H1 (cell line): ENCODE measurements around the gene TMC4. TPM values are rescaled to one million over a fixed set of nuclear protein-coding genes. Genes with fewer than 3 reads are reported as not detected.

Experiments
- CTCF ChIA-PET: fragments of 300-600 bp; sonication (Branson Sonifier 250); formaldehyde crosslinking; loops from one replicate; lab custom pipeline; 2021; ENCODE audit not compliant: partially characterized antibody; lab: Charles Lee
- POLR2A ChIA-PET: fragments of 300-600 bp; sonication (Branson Sonifier 250); formaldehyde crosslinking; loops from one replicate; lab custom pipeline; 2021; ENCODE audit warnings: inconsistent platforms; ENCODE audit not compliant: partially characterized antibody; lab: Charles Lee
- DNase-seq, 2 experiments: peaks; one replicate each; pipeline versions ENCODE4 v3.0.0 to v3.0.0-alpha.2; 2010 to 2022; ENCODE audit warnings: low spot score in 2 of 2, low read depth in 1 of 2, mixed read lengths in 1 of 2
- FAIRE-seq: peaks from 2 replicates; lab custom pipeline; 2011; peaks lifted over from hg19 to GRCh38; lab: Jason Lieb, UNC
- H2AFZ ChIP-seq: 2 replicates; pipeline ENCODE4 v1.8.1; 2012; ENCODE audit warnings: low read length, inconsistent platforms
- H2AK5ac ChIP-seq: 2 replicates; pipeline ENCODE4 v1.6.1; 2013; ENCODE audit warnings: low read depth, low read length
- H2BK120ac ChIP-seq: replicated peaks from 2 replicates; pipeline ENCODE3; 2013; ENCODE audit warnings: low read depth, low read length, inconsistent platforms
- H2BK12ac ChIP-seq: 2 replicates; pipeline ENCODE4 v1.6.1; 2013; ENCODE audit warnings: low read depth, low read length
- H2BK15ac ChIP-seq: 2 replicates; pipeline ENCODE4 v1.6.1; 2013; ENCODE audit warnings: low read length
- H2BK20ac ChIP-seq: 2 replicates; pipeline ENCODE4 v1.6.1; 2013; ENCODE audit warnings: low read length
- H2BK5ac ChIP-seq: 2 replicates; pipeline ENCODE4 v1.6.1; 2013; ENCODE audit warnings: low read depth, low read length
- H3K14ac ChIP-seq: 2 replicates; pipeline ENCODE4 v1.6.1; 2013; ENCODE audit warnings: inconsistent platforms; ENCODE audit not compliant: insufficient read length
- H3K18ac ChIP-seq: 2 replicates; pipeline ENCODE4 v1.6.1; 2013; ENCODE audit warnings: low read length; ENCODE audit errors: extremely low read depth
- H3K23ac ChIP-seq: 2 replicates; pipeline ENCODE4 v1.6.1; 2013; ENCODE audit warnings: inconsistent platforms; ENCODE audit not compliant: insufficient read length
- H3K23me2 ChIP-seq: 2 replicates; pipeline ENCODE4 v1.6.1; 2013; ENCODE audit warnings: low read depth, low read length
- H3K27ac ChIP-seq: 2 replicates; pipeline ENCODE4 v1.6.1; 2011; ENCODE audit warnings: low read depth, low read length, inconsistent platforms
- H3K27me3 ChIP-seq, 4 experiments: replicated peaks in 1 of 4; 1 replicate in 1 of 4; 2 replicates in 3 of 4; pipeline versions ENCODE4 v1.6.1 to v1.8.1; 2011 to 2013; ENCODE audit warnings: low read length in 3 of 4, mild to moderate bottlenecking in 3 of 4, inconsistent platforms in 2 of 4, mixed read lengths in 2 of 4, moderate library complexity in 1 of 4; ENCODE audit not compliant: control insufficient read depth in 3 of 4, insufficient read depth in 3 of 4; ENCODE audit errors: extremely low read depth in 1 of 4
- H3K36me3 ChIP-seq, 4 experiments: 2 replicates each; pipeline versions ENCODE4 v1.6.1 to v1.8.1; 2011 to 2013; ENCODE audit warnings: mild to moderate bottlenecking in 4 of 4, low read length in 3 of 4, moderate library complexity in 2 of 4, control low read depth in 1 of 4, inconsistent platforms in 1 of 4; ENCODE audit not compliant: insufficient read depth in 4 of 4, control insufficient read depth in 2 of 4
- H3K4ac ChIP-seq: replicated peaks from 2 replicates; pipeline ENCODE3; 2013; ENCODE audit warnings: low read length, low read depth, mixed read lengths, inconsistent platforms; ENCODE audit not compliant: insufficient read length
- H3K4me1 ChIP-seq, 4 experiments: replicated peaks in 1 of 4; 1 replicate in 1 of 4; 2 replicates in 3 of 4; pipeline versions ENCODE4 v1.6.1 to v1.8.1; 2011 to 2013; ENCODE audit warnings: low read length in 3 of 4, inconsistent platforms in 2 of 4, mixed read lengths in 1 of 4; ENCODE audit not compliant: insufficient read depth in 4 of 4, control insufficient read depth in 3 of 4
- H3K4me2 ChIP-seq, 2 experiments: 2 replicates each; pipeline versions ENCODE4 v1.6.1 to v1.8.1; 2011 to 2013; ENCODE audit warnings: low read depth in 2 of 2, low read length in 2 of 2, control low read depth in 1 of 2, inconsistent platforms in 1 of 2, mild to moderate bottlenecking in 1 of 2; ENCODE audit not compliant: insufficient read depth in 1 of 2
- H3K4me3 ChIP-seq, 4 experiments: fragments of 200-600, 300-600 bp in 1 of 4; sonication (generic), shearing (Covaris generic), sonication (Bioruptor Twin) in 1 of 4; 2 replicates each; pipeline versions ENCODE4 v1.5.1 to v1.8.1; 2011 to 2016; ENCODE audit warnings: low read length in 4 of 4, low read depth in 3 of 4, control low read depth in 2 of 4, inconsistent platforms in 2 of 4, mild to moderate bottlenecking in 2 of 4, mixed read lengths in 1 of 4, moderate library complexity in 1 of 4; ENCODE audit not compliant: insufficient read depth in 2 of 4; ENCODE audit errors: extremely low read depth in 1 of 4
- H3K56ac ChIP-seq: replicated peaks from 2 replicates; pipeline ENCODE3; 2013; ENCODE audit warnings: low read depth, mild to moderate bottlenecking, mixed read lengths, low read length, inconsistent platforms; ENCODE audit not compliant: insufficient read length
- H3K79me1 ChIP-seq: 2 replicates; pipeline ENCODE4 v1.6.1; 2013; ENCODE audit warnings: low read depth, low read length, control low read depth
- H3K79me2 ChIP-seq, 2 experiments: 2 replicates each; pipeline versions ENCODE4 v1.6.1 to v1.8.1; 2012 to 2013; ENCODE audit warnings: low read length in 2 of 2, mild to moderate bottlenecking in 2 of 2, inconsistent platforms in 1 of 2; ENCODE audit not compliant: insufficient read depth in 2 of 2, control insufficient read depth in 1 of 2
- H3K9ac ChIP-seq, 4 experiments: replicated peaks in 1 of 4; 1 replicate in 1 of 4; 2 replicates in 3 of 4; pipeline versions ENCODE4 v1.6.1 to v1.8.1; 2011 to 2013; ENCODE audit warnings: low read depth in 3 of 4, low read length in 3 of 4, control low read depth in 2 of 4, mild to moderate bottlenecking in 2 of 4, moderate library complexity in 2 of 4, inconsistent platforms in 1 of 4; ENCODE audit errors: extremely low read depth in 1 of 4
- H3K9me3 ChIP-seq, 2 experiments: 2 replicates each; pipeline versions ENCODE4 v1.6.1 to v1.8.1; 2012 to 2013; ENCODE audit warnings: mild to moderate bottlenecking in 2 of 2, moderate library complexity in 2 of 2, control low read depth in 1 of 2, inconsistent platforms in 1 of 2, low read depth in 1 of 2, low read length in 1 of 2, mixed read lengths in 1 of 2; ENCODE audit not compliant: insufficient read depth in 2 of 2
- H4K20me1 ChIP-seq, 2 experiments: replicated peaks in 1 of 2; 2 replicates each; pipeline versions ENCODE3 to v1.8.1; 2011 to 2013; ENCODE audit warnings: inconsistent platforms in 2 of 2, low read length in 2 of 2, mild to moderate bottlenecking in 1 of 2; ENCODE audit not compliant: insufficient read depth in 2 of 2, control insufficient read depth in 1 of 2
- H4K5ac ChIP-seq: 2 replicates; pipeline ENCODE4 v1.6.1; 2013; ENCODE audit warnings: low read length, low read depth, mixed read lengths, inconsistent platforms; ENCODE audit not compliant: insufficient read length
- H4K8ac ChIP-seq: 2 replicates; pipeline ENCODE4 v1.8.0; 2013; ENCODE audit warnings: mild to moderate bottlenecking, moderate library complexity, low read length, inconsistent platforms; ENCODE audit not compliant: insufficient read depth; ENCODE audit errors: extremely low read depth
- H4K91ac ChIP-seq: replicated peaks from 2 replicates; pipeline ENCODE3; 2013; ENCODE audit warnings: low read length, mixed read lengths, inconsistent platforms; ENCODE audit not compliant: insufficient read length
- EP300 ChIP-seq, 2 experiments: IDR thresholded peaks; 1 replicate in 1 of 2; 2 replicates in 1 of 2; pipeline ENCODE4 v1.6.1; 2011 to 2012; ENCODE audit warnings: low read depth in 2 of 2, low read length in 2 of 2, mild to moderate bottlenecking in 2 of 2, borderline replicate concordance in 1 of 2, inconsistent platforms in 1 of 2, moderate library complexity in 1 of 2
- EZH2 ChIP-seq: fragments of 200-600 bp; sonication (generic); IDR thresholded peaks from 2 replicates; pipeline ENCODE4 v1.7.1; 2012; ENCODE audit warnings: low read depth, mild to moderate bottlenecking, moderate library complexity, low read length, inconsistent platforms; ENCODE audit not compliant: severe bottlenecking
- JUN ChIP-seq: IDR thresholded peaks from 2 replicates; pipeline ENCODE4 v1.6.1; 2011; ENCODE audit warnings: low read depth, mild to moderate bottlenecking, improper control_type of control experiment, low read length
- KDM1A ChIP-seq: fragments of 200-600, 300-600 bp; sonication (generic); IDR thresholded peaks from 2 replicates; pipeline ENCODE4 v1.7.1; 2016; ENCODE audit warnings: mild to moderate bottlenecking, low read length, borderline replicate concordance
- POLR2AphosphoS5 ChIP-seq: IDR thresholded peaks from 2 replicates; pipeline ENCODE4 v1.6.1; 2011; ENCODE audit warnings: low read depth, low read length
- POU5F1 ChIP-seq: IDR thresholded peaks from 2 replicates; pipeline ENCODE4 v1.6.1; 2011; ENCODE audit warnings: low read depth, mild to moderate bottlenecking, low read length, moderate library complexity
- RAD21 ChIP-seq, 2 experiments: IDR thresholded peaks in 1 of 2; conservative IDR thresholded peaks in 1 of 2; 2 replicates each; pipeline ENCODE4 v1.6.1; 2011; ENCODE audit warnings: low read depth in 2 of 2, low read length in 2 of 2, improper control_type of control experiment in 1 of 2, inconsistent platforms in 1 of 2, mild to moderate bottlenecking in 1 of 2, moderate library complexity in 1 of 2
- YY1 ChIP-seq: IDR thresholded peaks from 2 replicates; pipeline ENCODE4 v1.6.1; 2011; ENCODE audit warnings: low read depth, mild to moderate bottlenecking, low read length
- ZNF274 ChIP-seq: IDR thresholded peaks from 2 replicates; pipeline ENCODE4 v1.7.0; 2012; ENCODE audit warnings: low read length, borderline replicate concordance; ENCODE audit errors: extremely low read depth
- WGBS, 2 experiments: shearing (Covaris generic) in 1 of 2; methylation state at CpG; one replicate each; pipeline versions ENCODE4 v1.1.6 to v1.1.7; 2013 to 2015; ENCODE audit warnings: low lambda C conversion rate in 2 of 2, mixed read lengths in 2 of 2, inconsistent platforms in 1 of 2, low coverage in 1 of 2, missing lambda C conversion rate in 1 of 2; ENCODE audit not compliant: insufficient replicate concordance in 2 of 2, insufficient coverage in 1 of 2, insufficient read length in 1 of 2; ENCODE audit errors: extremely low coverage in 1 of 2, missing lambda C conversion rate in 1 of 2; 5-methylcytosine and 5-hydroxymethylcytosine counted together
- polyA plus RNA-seq, 7 experiments: library from polyadenylated mRNA; depleted of rRNA in 3 of 7; stranded (reverse) in 5 of 7; unstranded in 2 of 7; fragments of >200 nt in 5 of 7; fragments of 200-250 nt in 2 of 7; gene quantifications; 1 replicate in 5 of 7; 2 replicates in 1 of 7; 4 replicates in 1 of 7; pipeline versions ENCODE4 v1.2.1 to v1.2.3, GENCODE V29; 2011 to 2013; ENCODE audit warnings: missing spikeins in 2 of 7, mixed read lengths in 2 of 7
- total RNA-seq: library from RNA; stranded (reverse); fragmentation: NEBNext Ultra II Directional; extraction: Animal tissue kit (Norgen Biotek cat#: 25700); gene quantifications from 2 replicates; pipeline ENCODE4 v1.2.1, GENCODE V29; 2021

The TMC4 gene
- total and polyA plus RNA-seq, 2 of the 8 experiments (the other 6 are each of a cell fraction or from before 2014, with no cell fraction given) = 5.5 to 6.3 TPM

DNA sequence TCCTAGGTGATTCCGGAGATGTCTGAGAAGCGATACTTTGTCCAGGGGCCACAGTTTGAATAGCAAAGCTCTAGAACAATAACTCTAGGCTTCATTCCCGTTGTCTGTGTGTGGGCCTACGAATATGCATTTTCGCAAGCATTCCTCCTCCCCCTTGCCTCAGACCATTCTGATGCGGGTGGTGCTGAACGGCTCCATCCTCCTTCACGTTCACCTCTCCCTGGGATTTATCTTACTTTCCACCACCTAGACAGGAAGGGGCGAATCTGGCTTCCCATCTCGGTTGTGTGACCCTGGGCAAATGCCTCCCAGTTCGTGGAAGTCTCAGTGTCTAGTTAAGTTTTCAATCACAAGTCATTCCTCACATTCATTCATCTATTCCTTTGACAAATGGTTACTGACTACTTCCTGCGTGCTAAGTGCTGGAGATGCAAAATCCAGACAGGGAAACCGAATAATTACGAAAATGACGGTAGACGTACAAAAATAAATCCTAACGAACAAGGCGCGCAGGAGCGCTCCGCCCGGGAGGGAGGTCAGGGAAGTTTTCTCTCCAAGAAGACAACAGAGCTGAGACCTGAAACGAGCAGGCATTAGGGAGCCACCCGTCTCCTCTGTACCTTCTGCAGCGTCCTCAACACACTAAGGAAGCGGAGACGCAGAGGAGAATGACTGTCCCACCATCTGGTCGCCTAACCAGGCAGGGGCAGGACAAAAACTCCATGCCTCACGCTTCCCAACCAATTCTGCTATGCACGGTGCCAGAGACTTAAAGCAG lies 36.7 kb downstream of the TMC4 start:
- Histone ChIP-seq H4K91ac (no peak overlapping the region), H3K4me2 (peak overlapping the region; percentile 85 to 99), H4K5ac (no peak overlapping the region), H3K79me2 (peaks cover 24 to 34% of the 10 kb centered on the region in 2 experiments), H3K79me1 (peaks cover 16% of the 10 kb centered on the region), H3K9me3 (peaks cover 3 to 10% of the 10 kb centered on the region in 2 experiments; a peak in 3 of 4 replicates), H2BK20ac (no peak overlapping the region), H3K27me3 (no peaks in the 10 kb centered on the region), H4K20me1 (peaks cover 18 to 25% of the 10 kb centered on the region in 2 experiments), H2BK15ac (no peak overlapping the region), H3K4ac (no peak overlapping the region), H2AK5ac (no peak overlapping the region), H2BK12ac (no peak overlapping the region), H3K18ac (no peak overlapping the region), H2AFZ (peak overlapping the region; percentile 53), H3K23me2 (peaks cover 17% of the 10 kb centered on the region), H3K23ac (no peak overlapping the region), H2BK120ac (no peak overlapping the region), H3K14ac (no peak overlapping the region), H3K36me3 (peaks cover 2 to 13% (median 7%) of the 10 kb centered on the region in 4 experiments; a peak in 5 of 8 replicates), H3K27ac (0 out of 2 replicates have a peak overlapping the region, but pooled peaks have one; percentile 29), H2BK5ac (peak overlapping the region; percentile 61; the same call in 1 of the 2 replicates), H3K4me1 (peaks cover 0 to 26% (median 7%) of the 10 kb centered on the region in 4 experiments; a peak in 5 of 7 replicates), H3K56ac (no peak overlapping the region), H3K4me3 (peak overlapping the region; percentile 66 to 84 (median 72)), H4K8ac (no peak overlapping the region), H3K9ac (peak overlapping the region in 2 of 4 experiments; percentile 44 to 68; a peak in 5 of 7 replicates)
- 4% methylated on average over 30 of the region's 30 CpGs; no CpG with 5 or more reads in 1 of the 2 experiments for WGBS, 2 experiments
- ChIA-PET POLR2A (interaction anchor here (0.5 to 15.7 kb wide), 17 partner anchors 13 to 994 kb away, joined by 3 to 348 read pairs (median 5); partner anchors contain the start of genes LENG1, MBOAT7, PRPF31 and RPS9), CTCF (interaction anchor here (0.9 to 1.9 kb wide), 4 partner anchors 19 to 316 kb away, joined by 3 to 8 read pairs (median 3); no protein-coding TSS in a partner anchor)
- FAIRE-seq (no peak), DNase-seq (no peak)
- TF ChIP-seq ZNF274 = no peak
- no peak for TF ChIP-seq EP300 (IDR thresholded peaks at IDR 0.05; ENCODE audit: borderline replicate concordance in 1 of 2, low read depth in 2 of 2, low read length in 2 of 2)
- no peak for TF ChIP-seq YY1
- no peak for TF ChIP-seq EZH2
- no peak for TF ChIP-seq POLR2AphosphoS5
- no peak for TF ChIP-seq KDM1A
- TF ChIP-seq RAD21 (IDR thresholded peaks at IDR 0.05 in 1 of 2, conservative IDR thresholded peaks at IDR 0.05 in 1 of 2; ENCODE audit: low read depth in 2 of 2, low read length in 2 of 2) = no peak
- TF ChIP-seq POU5F1 = no peak
- TF ChIP-seq JUN = no peak
